HG02678 (cell line): ENCODE measurements around the gene PRG2.

ENCODE experiments used
- ATAC-seq: cut with Tn5 transposase; IDR thresholded peaks from one replicate; pipeline ENCODE4 v1.9.1; 2021; ENCODE audit warnings: mild to moderate bottlenecking, moderate library complexity; ENCODE audit not compliant: unreplicated experiment

PRG2 gene, protein sequence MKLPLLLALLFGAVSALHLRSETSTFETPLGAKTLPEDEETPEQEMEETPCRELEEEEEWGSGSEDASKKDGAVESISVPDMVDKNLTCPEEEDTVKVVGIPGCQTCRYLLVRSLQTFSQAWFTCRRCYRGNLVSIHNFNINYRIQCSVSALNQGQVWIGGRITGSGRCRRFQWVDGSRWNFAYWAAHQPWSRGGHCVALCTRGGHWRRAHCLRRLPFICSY

DNA sequence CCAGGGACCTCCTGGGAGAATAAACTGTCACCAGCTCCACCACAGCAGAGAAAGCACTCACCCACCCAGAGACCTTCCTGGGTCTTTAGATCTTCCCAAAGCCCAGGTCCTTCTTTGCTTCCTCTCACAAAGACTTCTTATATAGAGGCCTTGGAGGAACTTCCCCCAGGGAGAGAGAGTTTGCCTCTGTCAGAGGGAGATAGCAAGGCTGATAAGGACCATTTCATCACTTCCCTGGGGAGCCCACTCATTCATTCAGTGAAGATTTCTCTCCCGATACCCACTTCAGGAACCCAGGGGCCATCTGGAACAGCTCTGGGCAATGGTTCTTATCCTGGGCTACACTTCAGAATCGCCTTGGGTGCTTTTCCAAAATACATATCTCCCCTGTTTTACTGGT is at the start of gene PRG2:
PRG2 (minus strand) TSS at position 116 of the 400 bp plus-strand sequence. CDS start 706 bp downstream, outside the sequence.
- no peak for ATAC-seq

DNA sequence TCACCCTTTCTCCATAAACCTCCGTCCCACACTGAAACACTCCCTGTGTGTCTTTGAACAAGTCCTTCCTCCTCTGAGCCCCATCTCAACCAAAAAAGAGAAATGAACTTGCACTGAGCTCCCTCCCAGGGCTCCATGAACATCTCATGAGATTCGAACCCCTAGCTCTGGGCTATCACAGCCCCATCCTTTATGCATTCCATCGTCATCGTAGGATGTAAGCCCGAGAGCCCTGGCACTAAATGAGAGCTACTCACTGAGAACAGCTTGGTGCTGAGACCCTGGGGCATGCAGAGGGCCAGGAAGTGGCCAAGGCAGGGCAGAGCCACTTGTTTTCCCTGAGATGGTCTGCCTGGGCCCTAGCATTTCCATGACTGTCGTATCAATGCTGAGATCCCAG is 49.3 kb upstream of the PRG2 start:
- ATAC-seq, result no peak

DNA sequence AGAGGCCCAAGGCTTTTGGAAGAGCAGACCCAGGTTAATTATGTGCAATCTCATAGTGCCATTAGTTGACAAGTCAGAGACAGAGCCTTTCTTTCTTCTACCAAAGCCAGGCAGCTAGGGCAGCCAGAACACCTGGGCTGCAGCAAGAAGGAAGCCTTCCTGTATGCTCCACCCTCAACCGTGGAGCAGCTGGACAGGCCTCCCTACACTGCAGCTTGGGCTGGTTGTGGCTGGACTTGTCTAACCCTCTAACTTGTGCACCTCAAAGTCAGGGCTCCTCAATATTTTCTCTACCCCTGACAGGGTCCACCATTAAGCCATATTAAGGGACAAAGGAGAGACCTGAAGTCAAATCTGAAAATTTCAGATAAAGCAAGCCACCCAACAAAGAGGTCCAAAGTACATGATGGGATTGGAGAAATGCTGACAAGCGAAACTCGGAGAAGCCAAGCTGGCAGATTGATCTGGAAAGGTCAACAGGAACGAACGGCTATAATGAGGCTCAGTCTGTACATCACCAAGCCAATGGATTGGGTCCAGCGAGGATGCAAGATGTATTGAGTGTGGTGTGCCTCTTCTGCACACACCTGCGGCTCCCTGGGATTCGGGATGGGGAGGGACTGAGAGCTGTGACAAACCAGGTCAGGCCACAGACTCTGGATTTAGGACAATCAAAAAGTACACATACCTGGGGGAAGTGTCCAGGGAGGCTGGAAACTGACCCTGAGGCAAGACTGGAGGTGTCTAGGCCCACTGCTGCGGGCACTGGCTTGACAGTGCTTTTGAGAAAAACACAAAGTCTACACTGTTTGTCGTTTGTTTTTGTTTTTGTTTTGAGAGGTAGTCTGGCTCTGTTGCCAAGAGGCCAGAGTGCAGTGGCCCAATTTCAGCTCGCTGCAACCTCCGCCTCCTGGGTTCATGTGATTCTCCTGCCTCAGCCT is 48.2 kb upstream of the PRG2 start:
- no peak for ATAC-seq

DNA sequence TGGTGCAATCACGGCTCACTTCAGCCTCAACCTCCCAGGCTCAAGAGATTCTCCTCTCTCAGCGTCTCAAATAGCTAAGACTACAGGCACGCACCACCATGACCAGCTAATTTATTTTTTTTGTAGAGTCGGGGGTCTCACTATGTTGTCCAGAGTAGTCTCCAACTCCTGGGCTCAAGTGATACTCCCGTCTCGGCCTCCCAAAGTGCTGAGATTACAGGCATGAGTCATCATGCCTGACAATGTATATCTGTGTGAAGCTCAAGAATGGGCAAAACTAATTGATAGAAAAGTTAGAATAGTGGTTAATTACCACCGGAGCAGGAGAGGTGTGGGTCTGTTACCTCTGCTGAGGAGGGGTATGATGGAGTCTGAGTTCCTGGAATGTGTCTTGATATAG is 45.6 kb upstream of the PRG2 start:
- ATAC-seq, result no peak

DNA sequence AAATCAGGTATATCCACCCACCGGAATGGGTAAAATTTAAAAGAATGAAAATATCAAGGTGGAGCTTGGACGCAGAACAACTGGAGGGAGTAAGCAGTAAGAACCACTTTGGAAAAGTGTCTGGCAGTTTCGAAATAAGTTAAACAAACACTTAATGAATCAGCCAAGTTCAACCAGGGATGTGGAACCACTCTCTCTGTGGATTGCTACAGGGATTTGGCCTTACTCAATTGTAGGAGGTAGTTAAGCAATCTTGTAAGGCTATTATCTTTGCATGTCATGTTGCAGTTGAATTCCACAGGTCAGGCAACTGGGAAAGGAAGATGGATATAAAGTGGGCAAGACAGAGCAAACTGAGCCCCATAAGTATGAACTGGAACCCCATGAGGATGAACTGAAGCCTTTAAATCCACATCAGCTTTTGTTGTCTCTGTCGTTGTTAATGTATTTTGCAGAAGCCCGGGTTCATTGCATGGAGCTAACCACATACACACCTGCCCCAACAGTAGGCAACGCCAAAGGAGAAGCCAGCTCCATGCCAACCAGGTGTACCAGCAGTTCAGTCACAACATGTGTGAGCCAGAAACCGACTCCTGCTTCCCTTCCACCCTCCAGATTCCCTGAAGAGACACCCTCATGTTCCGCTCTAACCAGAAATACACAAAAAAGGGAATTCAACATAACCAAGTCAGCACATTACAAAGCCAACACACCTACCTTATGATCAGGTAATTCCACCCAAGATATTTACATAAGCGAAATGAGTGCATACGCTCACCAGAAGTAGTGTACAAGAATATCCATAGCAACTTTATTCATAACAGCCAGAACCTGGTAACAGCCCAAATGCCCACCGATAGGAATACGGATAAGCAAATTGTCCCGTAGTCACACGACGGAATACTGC is 44.4 kb upstream of the PRG2 start:
- ATAC-seq, result no peak

DNA sequence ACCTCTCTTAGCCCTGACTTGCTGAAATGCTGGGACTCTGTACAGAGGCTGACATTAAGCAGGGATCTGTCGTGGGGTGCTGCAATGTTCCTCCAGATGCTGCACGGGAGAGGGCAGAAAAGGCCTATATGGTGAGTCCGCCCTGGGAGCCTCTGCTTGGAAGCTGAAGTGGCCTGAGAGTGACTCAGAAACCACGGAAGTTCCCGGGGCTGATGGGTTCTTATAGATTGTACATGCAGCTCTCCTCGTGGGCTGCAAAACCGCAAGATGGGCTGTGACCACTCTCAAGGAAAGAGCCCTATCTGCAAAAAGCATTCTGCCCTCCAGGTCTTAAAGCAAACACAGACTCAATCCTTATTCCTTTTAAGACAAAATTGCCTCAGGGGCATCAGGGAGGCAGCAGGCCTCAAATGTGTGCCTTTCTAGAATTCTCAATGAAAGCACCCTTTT is 42.3 kb upstream of the PRG2 start:
- ATAC-seq, result peak; percentile 61

DNA sequence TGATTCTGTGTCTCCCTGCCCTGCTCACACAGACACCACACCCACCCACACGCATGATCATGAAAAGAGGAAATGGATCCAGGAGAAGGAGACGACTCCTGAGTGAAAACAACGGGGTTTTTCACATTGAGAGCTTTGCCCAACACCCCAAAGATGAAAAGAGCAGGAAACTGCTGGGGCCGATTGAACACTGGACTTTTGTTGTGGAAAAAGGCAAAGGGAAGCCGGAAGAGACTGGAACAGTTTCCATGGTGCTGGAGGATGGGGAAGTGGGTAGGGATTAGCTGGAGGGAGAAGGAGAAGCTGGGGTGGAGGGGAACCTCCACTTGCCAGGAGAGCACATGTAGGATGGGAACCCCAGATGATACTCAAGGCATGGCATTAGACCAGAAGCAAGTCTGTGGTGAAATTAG is 41.7 kb upstream of the PRG2 start:
- ATAC-seq, result no peak

DNA sequence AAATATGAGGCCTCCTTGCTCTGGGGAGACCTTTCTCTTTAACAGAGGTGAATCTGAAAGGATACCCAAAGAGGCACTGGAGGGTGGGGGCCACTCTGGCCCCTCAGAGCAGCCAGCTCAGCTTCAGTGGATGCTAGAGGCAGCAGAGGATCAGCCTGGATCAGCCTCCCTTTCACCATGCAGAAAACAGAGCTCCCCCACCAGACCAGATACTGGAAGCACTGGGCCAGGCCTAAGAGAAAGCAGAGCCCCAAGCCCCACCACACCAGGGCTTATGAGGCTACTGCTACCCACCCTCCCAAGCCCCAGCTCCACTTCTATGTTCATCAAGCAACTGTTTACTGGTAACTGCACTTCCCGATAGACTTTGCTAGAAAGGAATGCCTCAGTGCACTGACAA is 40.5 kb upstream of the PRG2 start:
- ATAC-seq, result no peak

DNA sequence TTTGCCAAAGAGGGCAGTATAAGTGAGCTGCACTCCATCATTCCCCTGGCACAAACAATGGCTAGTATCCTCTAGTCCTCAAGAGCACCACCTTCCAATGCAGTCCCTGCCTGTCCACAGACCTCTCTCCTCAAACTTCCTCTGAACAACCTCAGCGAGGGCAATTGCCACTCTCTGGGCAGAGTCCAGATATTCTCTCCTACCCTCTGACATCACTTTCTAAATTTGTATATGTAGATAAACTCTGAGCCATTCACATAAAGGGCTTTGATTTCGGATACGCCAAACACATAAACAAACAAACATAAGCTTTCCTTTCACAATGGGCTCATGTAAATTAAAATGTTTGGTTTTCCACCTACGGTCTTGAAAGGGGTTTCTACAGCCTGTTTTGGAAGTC is 39.5 kb upstream of the PRG2 start:
- ATAC-seq, result no peak

DNA sequence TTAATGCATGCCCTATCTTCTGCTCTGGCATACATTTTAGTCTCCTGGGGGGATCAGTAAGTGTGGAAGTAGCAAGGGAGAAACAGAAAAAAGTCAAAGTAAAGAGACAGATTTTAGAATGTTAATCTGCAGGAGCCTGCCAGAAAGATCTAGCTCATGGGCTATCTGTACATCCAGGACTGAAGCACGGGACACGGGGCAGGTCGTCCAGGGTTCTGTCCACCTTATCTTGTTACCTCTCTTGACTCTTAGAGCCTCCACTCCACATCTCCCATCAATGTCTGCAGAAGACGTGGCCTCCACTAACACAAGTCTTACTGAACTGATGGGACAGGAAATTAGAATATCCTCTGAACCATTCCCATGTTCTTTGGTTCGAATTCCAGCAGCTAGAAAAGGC is 38.2 kb upstream of the PRG2 start:
- ATAC-seq, result no peak

DNA sequence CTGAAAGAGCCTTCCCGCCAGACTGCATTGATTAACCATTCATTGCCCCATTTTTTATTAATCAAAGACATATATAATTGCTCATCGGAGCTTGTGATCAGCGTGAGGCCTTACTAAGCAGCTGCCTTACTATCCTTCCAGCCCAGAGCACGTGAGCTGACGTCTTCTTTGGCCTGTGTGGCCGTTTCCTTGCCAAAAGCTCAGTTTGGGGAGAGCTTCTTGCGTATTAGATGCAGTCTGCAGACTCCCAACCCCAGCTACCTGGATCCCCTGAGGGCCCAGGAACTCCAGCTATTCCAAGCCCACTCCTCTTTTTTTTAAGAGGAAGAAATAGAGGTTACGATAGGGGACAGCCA is 37.3 kb upstream of the PRG2 start:
- ATAC-seq, result no peak

DNA sequence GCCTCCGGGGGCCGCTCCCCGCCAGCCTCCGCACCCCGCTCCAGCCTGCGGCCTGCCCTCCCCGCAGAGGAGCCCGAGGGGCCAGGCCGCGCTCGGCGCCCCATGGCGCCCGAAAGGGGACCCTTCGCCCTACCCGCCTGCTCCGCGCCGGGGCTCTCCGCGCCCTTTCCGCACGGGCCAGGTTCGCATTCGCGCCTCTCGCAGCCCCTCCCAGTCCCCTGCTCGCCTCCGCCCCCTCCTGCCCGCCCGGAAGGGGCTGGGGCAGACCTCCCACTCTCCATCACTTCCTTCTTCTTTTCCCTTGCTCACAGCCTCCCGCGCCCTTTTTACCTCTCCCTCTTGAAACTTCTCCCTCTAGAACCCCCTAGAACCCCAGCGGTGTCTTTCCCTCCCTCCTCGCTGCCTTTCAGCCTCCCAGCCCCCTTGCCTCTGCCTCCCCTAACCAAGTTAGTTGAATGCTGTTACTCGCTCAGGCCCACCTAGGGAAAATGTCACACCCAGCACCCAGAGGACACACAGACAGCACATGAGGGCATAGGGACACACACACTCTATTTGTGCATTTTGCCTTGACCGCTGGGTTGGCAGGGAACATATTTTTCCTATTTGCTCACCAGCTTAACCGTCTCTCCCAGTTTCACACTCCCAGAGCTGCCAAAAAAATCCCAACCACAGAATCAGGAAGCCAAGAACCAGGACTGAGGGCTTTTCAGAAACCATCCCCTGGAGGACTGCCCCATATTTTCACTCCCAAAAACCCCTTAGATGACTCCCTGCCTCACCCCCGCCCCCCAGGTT is 36.7 kb upstream of the PRG2 start, which contains the start of gene SLC43A3:
SLC43A3 (minus strand) TSS at position 193 of the 798 bp plus-strand sequence. CDS start 949 bp downstream, outside the sequence.
- ATAC-seq, result peak; percentile 60

DNA sequence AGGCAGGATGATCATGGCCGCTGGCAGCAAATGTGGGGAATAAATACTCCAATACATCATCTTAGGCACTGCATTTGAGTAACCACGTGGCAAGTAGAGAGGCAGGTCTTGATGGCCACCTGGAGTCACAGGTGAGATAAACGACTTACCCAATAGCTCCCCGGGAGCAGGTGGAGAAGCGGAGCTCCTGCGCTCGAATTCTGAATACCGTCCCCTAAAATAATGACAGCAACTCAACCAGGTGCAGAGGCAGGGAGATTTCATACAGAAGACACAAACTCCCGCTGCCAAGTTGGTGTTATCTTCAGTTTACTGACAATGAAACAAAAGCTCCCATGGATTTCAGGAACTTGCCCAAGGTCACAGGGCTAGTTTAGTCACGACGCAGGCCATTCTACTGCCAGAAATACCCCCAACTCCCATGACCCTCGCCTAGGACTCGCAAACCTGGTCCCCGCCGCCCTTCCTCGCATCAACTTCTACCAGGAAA is 36.0 kb upstream of the PRG2 start:
- ATAC-seq, result no peak

DNA sequence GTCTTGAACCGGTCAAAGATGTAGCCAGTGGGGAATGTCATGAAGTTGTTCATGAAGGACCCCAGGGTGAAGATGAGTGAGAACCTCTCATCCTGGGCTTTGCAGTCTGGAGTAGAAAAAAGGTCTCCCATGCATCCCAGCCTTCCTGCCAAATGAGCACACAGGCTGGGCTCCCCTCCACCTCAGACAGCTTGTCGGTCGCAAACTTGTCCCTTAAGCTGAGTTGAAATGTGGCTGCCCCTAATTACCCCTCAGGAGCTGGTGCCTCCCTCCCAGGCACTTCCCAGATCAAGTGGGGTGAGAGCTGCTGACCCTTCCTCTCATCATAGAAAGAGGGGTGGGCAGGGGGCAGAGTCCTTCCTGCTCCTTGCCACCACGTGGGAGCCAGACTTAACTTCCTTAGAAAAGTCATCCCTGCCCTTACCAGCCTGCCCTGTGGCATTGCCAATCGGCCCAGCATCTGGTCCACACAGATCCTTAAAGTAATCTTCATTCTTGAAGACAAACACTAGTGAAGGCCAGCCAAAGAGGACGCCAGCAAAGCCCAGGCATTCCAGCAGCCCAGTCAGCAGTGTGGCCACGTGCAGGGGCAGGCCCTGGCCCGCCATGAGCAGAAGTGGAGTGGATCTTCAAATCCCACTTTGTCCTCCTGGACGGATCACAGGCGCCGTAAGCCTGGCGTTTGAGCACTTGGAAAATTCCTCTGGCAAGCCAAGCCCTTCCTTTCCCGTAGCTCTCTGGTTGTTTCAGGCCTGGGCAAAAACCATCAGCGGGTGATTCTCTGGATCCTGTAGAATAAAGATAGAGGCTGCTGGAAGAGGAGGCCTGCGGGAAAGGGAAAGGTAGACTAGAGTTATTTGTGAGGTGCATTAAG is 35.4 kb upstream of the PRG2 start:
- ATAC-seq, result no peak

DNA sequence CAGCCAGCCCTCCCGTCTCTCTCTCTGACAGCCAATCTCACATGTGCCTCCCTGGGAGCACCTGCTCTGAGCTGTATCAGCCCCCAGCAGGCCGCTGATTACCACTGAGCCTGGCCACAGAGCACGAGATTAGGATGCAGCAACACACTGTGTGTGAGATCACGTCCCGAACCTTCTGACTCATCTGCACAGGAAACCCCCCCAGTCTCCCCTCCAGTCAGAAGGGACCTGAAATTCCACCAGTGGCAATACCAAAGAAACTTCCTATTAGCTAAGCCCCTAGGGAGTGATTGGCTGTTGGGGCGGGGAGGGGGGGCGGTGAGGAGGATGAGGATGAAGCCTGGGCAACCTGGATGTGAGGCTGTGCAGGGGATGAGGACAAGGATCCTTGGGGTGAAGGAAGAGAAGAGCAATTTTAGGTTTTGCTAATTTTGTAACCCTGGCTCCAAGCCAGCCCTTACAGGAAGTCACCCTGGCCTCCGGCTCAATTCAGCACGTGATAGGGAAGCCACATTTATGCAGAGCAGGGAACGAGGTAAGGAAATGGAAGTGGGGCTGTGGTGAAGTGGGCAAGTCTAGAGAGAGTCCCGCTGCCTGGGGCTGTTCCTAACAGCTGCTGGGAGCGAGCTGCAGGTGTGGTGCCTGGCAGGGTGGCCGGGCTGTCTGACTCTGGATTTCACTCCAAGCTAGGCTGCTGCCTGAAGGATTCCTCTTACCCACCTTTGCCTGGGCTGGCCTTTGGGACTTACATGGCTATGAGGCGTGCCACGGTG is 34.5 kb upstream of the PRG2 start:
- peak; percentile 89 for ATAC-seq

DNA sequence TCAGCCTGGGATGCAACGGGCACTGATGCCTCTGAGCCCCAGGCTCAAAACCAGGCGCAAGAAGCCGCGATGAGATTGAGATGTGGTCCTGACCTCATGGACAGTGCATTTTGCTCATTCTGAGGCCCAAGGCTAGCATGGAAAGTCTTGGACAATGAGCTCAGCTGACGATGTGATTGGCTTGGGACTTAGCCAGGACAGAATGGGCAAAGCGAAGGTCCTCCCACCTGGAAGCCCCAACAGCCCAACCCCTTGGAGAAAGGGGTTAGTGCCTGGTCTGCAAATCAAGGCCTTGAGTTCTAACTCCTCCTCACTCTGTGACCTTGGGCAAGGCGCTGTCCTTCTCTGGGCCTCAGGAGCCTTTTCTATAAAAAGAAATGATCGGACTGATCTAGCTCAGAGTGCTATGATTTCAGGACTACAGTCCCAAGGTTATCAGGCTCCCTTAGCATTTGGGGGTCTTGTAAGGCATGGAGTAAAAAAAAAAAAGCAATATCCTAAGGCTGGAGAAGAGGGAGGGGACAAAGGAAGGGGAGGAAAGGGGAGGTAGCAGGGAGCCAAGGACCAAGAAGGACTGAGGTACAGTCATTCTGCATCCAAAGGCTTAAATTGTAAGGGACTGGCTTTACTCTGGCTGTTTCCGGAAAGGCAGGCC is 33.8 kb upstream of the PRG2 start:
- no peak for ATAC-seq

DNA sequence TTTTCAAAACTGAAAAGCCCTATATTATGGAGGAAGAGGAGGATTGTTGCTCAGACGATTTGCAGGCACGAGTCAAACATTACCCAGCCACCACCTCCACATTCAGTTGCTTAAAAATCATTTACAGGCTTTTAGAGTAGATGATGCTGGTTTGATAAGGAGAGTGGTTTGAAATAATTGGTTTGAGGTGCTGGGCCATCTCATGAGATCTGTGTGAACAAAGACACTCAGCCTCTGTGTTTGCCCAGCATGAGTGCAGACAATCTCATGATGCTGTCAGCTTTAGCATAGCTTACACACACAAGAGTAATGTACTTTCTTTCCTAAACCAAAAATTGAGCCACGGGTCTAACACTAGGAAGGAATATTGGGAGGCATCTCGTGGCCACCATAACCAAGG is 32.2 kb upstream of the PRG2 start:
- ATAC-seq, result no peak

DNA sequence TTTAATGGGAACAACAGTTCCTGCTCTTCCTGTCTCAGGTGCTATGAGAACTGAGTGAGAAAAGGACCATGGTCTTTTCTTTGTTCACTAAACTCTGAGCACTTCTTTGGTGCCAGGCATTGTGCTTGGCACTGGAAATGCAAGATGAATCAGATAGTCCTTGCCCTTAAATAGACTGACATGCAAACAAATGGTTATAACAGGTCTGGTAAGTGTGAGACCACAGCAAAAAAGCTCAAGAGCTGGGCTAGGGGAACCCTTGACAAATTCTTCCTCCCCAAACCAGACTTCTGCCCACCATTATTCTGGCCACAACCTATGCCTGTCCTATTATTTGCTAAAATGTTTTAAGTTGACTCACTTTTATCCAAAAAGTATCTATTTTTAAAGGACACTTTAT is 31.4 kb upstream of the PRG2 start:
- ATAC-seq, result no peak
